ENCODE results near the gene PARN.

GRCh38 chr16:14400285-14400977 lies 229.6 kb downstream of the PARN start:
- TF ChIP-seq CTCF (conservative IDR thresholded peaks at IDR 0.05 in 1 of 2, IDR thresholded peaks at IDR 0.05 in 1 of 2; ENCODE audit: extremely low read depth in 1 of 2, insufficient read depth in 1 of 2, low read depth in 1 of 2, low read length in 2 of 2) (no peak), EZH2 (IDR thresholded peaks at IDR 0.05; ENCODE audit: borderline replicate concordance, low read length) (no peak)

All from mammary epithelial cell (primary cell).